Inflammatory macrophage treated with lipopolysaccharide for 4 hours (primary cell): Measurements from ENCODE around the gene OSBPL9.
"Not testable (repeated sequence)": the region's sequence is repeated elsewhere in the genome, so short reads cannot be mapped to it uniquely, and the experiment has no call there.

ENCODE experiments used
- DNase-seq: peaks from one replicate; pipeline ENCODE4 v3.0.0-alpha.2; 2020

OSBPL9 gene

GRCh38 chr1:51799372-51799771, 182.5 kb downstream of the OSBPL9 start:
- DNase-seq = no peak

GRCh38 chr1:51814513-51814912, 197.6 kb downstream of the OSBPL9 start:
- DNase-seq = no peak

DNA sequence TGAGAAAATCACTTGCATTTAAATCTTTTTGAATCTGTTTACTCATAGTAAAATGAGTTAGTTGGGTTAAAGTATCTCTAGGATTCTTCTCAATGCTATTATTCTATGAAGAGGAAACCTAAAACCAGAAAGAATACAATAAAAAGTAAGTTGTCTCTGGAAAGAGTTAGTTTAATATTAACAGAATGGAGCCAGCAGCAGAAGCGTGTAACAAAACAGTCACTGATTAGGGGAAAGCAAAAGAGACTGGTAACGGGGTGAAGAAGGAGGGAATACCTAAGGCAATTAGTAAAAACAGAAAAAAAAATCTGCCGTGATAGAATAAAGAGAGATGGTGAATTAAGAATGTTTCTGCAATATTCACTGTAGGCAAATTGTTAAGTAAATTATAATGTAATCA, 201.6 kb downstream of the OSBPL9 start:
- DNase-seq = no peak

DNA sequence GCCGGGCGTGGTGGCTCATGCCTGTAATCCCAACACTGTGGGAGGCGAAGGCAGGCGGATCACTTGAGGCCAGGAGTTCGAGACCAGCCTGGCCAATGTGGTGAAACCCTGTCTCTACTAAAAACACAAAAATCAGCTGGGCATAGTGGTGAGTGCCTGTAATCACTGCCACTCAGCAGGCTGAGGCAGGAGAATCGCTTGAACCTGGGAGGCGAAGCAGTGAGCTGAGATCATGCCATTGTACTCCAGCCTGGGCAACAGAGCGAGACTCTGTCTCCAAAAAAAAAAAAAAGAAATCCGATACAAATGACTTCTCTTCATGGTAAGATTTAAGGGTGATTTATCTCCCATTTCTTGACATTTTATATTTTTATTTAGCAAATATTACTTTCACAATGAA, 202.1 kb downstream of the OSBPL9 start:
- DNase-seq = not testable (repeated sequence)

GRCh38 chr1:51819810-51820209, 202.9 kb downstream of the OSBPL9 start:
- no peak for DNase-seq

- DNase-seq = no peak
Measured at GRCh38 chr1:51829058-51829457, 212.2 kb downstream of the OSBPL9 start.

GRCh38 chr1:51833700-51834099, 216.8 kb downstream of the OSBPL9 start:
- DNase-seq = no peak

- DNase-seq = no peak
Measured at GRCh38 chr1:51837243-51837642, 220.4 kb downstream of the OSBPL9 start.
